ENCODE measurements around the gene CHML. TPM values are rescaled to one million over a fixed set of nuclear protein-coding genes. Genes with fewer than 3 reads are reported as not detected.

The CHML gene
- total RNA-seq, 6 experiments from 2014 or later = 2.3 to 6.0 (median 3.9) TPM

DNA sequence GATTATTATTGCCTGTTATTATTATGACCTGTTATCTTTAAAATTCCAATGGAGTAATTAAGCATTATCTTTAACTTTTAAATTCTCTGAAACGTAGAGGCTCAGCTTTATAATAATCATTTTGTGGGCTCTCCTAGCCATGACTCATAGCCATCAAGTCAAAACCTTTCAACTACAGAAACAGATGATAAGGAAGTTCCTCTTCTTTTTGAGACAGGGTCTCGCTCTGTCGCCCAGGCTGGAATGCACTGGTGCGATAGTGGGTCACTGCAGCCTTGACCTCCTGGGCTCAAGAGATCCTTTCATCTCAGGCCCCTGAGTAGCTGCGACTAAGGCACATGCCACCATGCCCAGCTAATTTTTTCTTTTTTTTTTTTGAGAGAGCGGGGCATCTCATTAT lies 43.5 kb downstream of the CHML start:
- WGBS (ENCODE audit: insufficient coverage, low coverage, low lambda C conversion rate, missing lambda C conversion rate) = 84% methylated on average over 5 of the region's 6 CpGs
- H3K27ac ChIP-seq = no peak overlapping the region
- no peaks in the 10 kb centered on the region for H3K27me3 ChIP-seq
- intact Hi-C loops (cut with DNase I) = no loop called here
- no peaks in the 10 kb centered on the region for H3K4me1 ChIP-seq
- H3K4me3 ChIP-seq = no peak overlapping the region
- no peaks in the 10 kb centered on the region for H3K9me3 ChIP-seq
- TF ChIP-seq, protein P1, sequence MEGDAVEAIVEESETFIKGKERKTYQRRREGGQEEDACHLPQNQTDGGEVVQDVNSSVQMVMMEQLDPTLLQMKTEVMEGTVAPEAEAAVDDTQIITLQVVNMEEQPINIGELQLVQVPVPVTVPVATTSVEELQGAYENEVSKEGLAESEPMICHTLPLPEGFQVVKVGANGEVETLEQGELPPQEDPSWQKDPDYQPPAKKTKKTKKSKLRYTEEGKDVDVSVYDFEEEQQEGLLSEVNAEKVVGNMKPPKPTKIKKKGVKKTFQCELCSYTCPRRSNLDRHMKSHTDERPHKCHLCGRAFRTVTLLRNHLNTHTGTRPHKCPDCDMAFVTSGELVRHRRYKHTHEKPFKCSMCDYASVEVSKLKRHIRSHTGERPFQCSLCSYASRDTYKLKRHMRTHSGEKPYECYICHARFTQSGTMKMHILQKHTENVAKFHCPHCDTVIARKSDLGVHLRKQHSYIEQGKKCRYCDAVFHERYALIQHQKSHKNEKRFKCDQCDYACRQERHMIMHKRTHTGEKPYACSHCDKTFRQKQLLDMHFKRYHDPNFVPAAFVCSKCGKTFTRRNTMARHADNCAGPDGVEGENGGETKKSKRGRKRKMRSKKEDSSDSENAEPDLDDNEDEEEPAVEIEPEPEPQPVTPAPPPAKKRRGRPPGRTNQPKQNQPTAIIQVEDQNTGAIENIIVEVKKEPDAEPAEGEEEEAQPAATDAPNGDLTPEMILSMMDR (IDR thresholded peaks at IDR 0.05) = no peak
- TF ChIP-seq POLR2A (IDR thresholded peaks at IDR 0.05) = no peak
- peaks cover 0 to 16% (median 5%) of the 10 kb centered on the region in 4 donors for H3K36me3 ChIP-seq
- ATAC-seq (no peak), DNase-seq (no peak)

DNA sequence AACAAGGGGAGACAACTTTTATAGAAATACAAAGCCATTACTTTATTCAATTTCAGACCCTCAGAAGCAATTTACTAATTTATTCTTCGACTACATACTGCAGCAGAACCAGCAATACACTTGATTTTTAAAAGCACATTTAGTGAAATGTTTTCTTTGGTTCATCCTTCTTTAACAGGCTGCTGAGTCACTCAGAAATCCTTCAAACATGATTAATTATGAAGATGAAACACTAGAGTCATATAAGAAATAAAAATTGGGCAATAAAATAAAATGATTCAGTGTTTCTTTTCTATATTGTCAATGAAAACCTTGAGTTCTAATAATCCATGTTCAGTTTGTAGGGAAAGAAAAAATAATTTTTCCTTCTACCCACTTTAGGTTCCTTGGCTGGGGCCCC lies 47.0 kb downstream of the CHML start:
- no peaks in the 10 kb centered on the region for H3K4me1 ChIP-seq
- whole genome bisulfite sequencing (ENCODE audit: insufficient coverage, low coverage, low lambda C conversion rate, missing lambda C conversion rate) = 79% methylated on average over 1 of the region's 1 CpG
- DNase-seq = no peak
- H3K9me3 ChIP-seq = no peaks in the 10 kb centered on the region
- H3K27me3 ChIP-seq = no peaks in the 10 kb centered on the region
- no peak for ATAC-seq
- no peak overlapping the region for H3K4me3 ChIP-seq
- TF ChIP-seq, protein P1 (IDR thresholded peaks at IDR 0.05) = no peak
- no peak for TF ChIP-seq POLR2A (IDR thresholded peaks at IDR 0.05)
- intact Hi-C loops (cut with DNase I) = no loop called here
- no peak overlapping the region for H3K27ac ChIP-seq
- H3K36me3 ChIP-seq = peaks cover 0 to 16% (median 8%) of the 10 kb centered on the region in 4 donors

DNA sequence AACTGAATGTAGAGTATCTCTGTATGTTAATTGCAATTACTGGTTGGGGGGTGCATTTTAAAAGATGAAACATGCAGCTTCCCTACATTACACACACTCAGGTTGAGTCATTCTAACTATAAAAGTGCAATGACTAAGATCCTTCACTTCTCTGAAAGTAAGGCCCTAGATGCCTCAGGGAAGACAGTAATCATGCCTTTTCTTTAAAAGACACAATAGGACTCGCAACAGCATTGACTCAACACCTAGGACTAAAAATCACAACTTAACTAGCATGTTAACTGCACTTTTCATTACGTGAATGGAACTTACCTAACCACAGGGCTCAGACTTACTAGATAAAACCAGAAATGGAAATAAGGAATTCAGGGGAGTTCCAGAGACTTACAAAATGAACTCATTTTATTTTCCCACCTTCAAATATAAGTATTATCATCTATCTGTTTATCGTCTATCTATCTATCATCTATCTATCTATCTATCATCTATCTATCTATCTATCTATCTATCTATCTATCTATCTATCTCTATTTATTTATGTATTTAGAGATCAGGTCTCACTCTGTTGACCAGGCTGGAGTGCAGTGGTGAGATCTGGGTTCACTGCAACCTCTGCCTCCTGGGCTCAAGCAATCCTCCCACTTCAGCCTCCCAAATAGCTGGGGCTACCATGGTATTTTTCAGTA lies 47.8 kb downstream of the CHML start:
- Histone ChIP-seq H3K4me3 (no peak overlapping the region), H3K9me3 (no peaks in the 10 kb centered on the region), H3K36me3 (peaks cover 0 to 16% (median 8%) of the 10 kb centered on the region in 4 donors), H3K27me3 (no peaks in the 10 kb centered on the region), H3K27ac (no peak overlapping the region), H3K4me1 (no peaks in the 10 kb centered on the region)
- no peak for DNase-seq
- WGBS (ENCODE audit: insufficient coverage, low coverage, low lambda C conversion rate, missing lambda C conversion rate) = 77% methylated on average over 3 of the region's 3 CpGs
- TF ChIP-seq POLR2A (IDR thresholded peaks at IDR 0.05) = no peak
- ATAC-seq = no peak
- intact Hi-C loops (cut with DNase I) = no loop called here

DNA sequence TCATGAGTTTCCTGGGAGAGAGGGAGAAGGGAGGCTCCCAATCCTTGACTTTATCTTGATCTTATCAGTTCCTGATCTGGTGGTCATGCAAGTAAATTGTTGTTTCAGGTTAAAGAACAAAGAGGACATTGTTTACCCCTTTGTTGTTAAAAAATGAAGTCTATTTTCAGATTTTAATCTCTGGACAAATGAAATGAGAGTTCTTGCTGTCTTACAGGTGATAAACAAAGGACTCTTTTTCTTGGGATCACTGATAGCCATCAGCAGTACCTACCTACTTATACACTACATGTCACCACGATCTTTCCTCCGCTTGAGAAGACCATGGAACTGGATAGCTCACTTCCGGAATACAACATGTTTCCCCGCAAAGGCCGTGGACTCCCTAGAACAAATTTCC lies 48.4 kb downstream of the CHML start:
- no peak overlapping the region for H3K27ac ChIP-seq
- ATAC-seq = no peak
- DNase-seq = no peak
- 85% methylated on average over 5 of the region's 5 CpGs for WGBS (ENCODE audit: insufficient coverage, low coverage, low lambda C conversion rate, missing lambda C conversion rate)
- H3K27me3 ChIP-seq = no peaks in the 10 kb centered on the region
- intact Hi-C loops (cut with DNase I) = no loop called here
- peaks cover 0 to 16% (median 8%) of the 10 kb centered on the region in 4 donors for H3K36me3 ChIP-seq
- H3K4me3 ChIP-seq = no peak overlapping the region
- TF ChIP-seq, protein P1 (IDR thresholded peaks at IDR 0.05) = no peak
- no peak for TF ChIP-seq POLR2A (IDR thresholded peaks at IDR 0.05)
- H3K9me3 ChIP-seq = no peaks in the 10 kb centered on the region
- no peaks in the 10 kb centered on the region for H3K4me1 ChIP-seq

DNA sequence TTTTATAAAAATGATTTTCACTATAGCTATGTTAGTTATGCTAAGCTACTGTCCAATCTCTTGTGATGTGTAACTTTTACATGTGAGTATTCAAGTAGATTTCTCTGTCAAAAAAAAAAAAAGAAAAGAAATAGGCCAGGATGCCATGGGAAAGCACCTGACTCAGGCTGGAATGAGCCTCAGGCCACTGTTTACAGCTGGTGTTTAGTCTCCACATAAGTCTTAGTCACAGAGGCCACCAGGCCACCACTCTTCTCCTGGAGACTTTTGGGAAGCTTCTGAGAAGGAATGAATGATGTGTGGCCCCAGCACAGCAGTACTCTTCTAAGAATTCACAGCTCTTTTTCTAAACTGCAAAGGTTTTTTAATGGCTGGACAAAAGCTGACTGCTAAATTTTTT lies 48.9 kb downstream of the CHML start:
- ATAC-seq = peak in 1 of 4 donors; percentile 57

More for the DNA sequence above, 48.9 kb downstream of the CHML start:
- Histone ChIP-seq H3K36me3 (peaks cover 0 to 16% (median 8%) of the 10 kb centered on the region in 4 donors), H3K9me3 (no peaks in the 10 kb centered on the region), H3K27me3 (no peaks in the 10 kb centered on the region), H3K27ac (no peak overlapping the region), H3K4me1 (no peaks in the 10 kb centered on the region), H3K4me3 (no peak overlapping the region)
- no peak for DNase-seq
- intact Hi-C loops (cut with DNase I) = no loop called here
- no peak for TF ChIP-seq POLR2A (IDR thresholded peaks at IDR 0.05)
- TF ChIP-seq, protein P1 (IDR thresholded peaks at IDR 0.05) = no peak

All from right lobe of liver (tissue), 6 donors.